Epidermal melanocyte (primary cell): ENCODE results near the gene ARSB.
"Not testable (repeated sequence)": the region's sequence is repeated elsewhere in the genome, so short reads cannot be mapped to it uniquely, and the experiment has no call there.

Experiments
- DNase-seq: peaks from one replicate; pipeline ENCODE4 v3.0.0; 2011; ENCODE audit warnings: low spot score; ENCODE audit not compliant: insufficient read length

The ARSB gene

GRCh38 chr5:78903861-78904260 is 81.2 kb downstream of the ARSB start:
- DNase-seq, result no peak

DNA sequence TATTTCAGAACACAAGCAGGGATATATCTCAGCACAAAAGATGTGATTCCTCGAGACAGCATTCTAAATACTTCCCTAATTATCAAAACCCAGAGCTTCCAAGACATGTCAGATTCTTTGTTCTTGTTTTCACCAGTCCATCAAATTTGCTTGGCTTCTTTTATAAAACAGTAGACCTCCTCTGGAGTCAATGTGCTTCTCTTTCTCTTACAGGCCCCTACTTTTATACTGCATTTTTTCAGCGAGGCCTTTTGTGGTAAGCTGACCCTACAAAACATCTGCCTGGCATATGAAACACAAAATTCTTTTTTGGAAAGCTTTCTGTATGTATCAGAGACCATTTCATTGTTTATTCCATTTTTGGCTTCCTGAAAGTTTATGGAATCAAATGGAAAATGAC is 81.8 kb downstream of the ARSB start:
- DNase-seq, result no peak

DNA sequence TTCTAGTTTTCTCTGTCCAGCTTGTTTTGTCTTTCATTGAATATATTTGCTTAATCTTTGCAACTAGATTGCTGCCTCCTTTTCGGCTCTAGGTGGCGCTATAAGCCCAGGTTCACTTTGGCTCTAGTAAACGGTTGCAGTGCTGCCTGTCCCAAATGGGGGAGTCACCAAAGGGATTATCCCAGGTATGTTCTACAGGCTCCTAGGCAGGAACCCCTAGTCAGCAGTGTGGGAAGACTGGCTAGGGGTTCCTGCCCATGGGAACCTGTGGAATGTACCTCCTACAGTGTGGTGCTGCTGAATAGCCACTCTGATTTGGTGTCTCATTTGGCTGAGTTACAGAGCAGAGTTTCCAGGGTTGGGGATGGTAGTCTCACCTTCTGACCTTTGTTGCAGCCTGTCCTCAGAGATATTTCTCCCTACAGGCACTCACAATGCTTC is 85.2 kb downstream of the ARSB start:
- DNase-seq, result no peak

- DNase-seq, result no peak
Measured at GRCh38 chr5:78896132-78896531, 89.0 kb downstream of the ARSB start.

DNA sequence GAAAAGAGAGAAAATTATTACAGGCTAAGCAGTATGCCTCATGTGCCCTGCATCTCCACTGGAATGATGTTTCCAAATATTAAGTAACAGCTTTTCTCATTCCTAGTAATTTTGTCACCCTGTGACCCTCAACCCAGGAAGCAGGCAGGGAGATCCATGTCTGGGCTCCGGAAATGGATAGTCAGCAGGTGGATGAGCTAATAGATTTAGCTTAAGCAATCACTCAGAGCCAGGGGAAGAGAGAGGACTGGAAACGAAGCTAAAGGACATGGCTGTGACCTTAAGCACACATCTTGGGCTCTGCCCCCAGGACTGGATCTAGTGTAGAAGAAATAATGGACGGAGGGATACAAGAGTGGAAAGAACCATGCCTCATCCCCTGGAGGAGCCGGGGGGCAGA is 89.5 kb downstream of the ARSB start:
- DNase-seq, result no peak

- DNase-seq, result no peak
Measured at GRCh38 chr5:78893940-78894677, 91.0 kb downstream of the ARSB start.

GRCh38 chr5:78890667-78891379 is 94.3 kb downstream of the ARSB start:
- no peak for DNase-seq

- DNase-seq, result no peak
Measured at GRCh38 chr5:78889369-78890140, 95.6 kb downstream of the ARSB start.

- DNase-seq, result no peak
Measured at GRCh38 chr5:78888580-78889368, 96.3 kb downstream of the ARSB start.

- no peak for DNase-seq
Measured at GRCh38 chr5:78887384-78888118, 97.6 kb downstream of the ARSB start.

- DNase-seq, result no peak
Measured at GRCh38 chr5:78886341-78887230, 98.5 kb downstream of the ARSB start.

GRCh38 chr5:78881884-78882283 is 103.2 kb downstream of the ARSB start:
- no peak for DNase-seq

- no peak for DNase-seq
Measured at GRCh38 chr5:78879516-78879915, 105.6 kb downstream of the ARSB start.

- DNase-seq, result not testable (repeated sequence)
Measured at GRCh38 chr5:78866076-78866475, 119.0 kb downstream of the ARSB start.

DNA sequence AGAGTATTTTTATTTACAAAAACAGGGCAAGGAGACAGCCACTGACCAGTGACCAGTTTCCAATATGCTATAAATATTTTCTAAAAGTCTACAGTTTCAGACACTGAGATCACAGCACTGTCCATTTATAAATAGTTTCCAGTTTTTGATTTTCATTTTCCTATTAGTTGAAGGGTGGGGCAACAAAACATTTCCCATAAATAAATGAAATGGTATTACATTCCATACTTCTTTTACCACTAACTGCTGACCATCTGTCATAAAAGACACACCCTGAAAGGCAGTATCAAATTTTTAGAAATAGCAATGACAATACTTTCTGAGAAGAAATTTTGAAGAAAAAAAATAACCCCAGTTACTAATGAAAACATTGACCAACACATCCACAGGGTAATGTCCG is 126.7 kb downstream of the ARSB start:
- DNase-seq, result no peak

GRCh38 chr5:78855026-78855425 is 130.1 kb downstream of the ARSB start:
- DNase-seq, result no peak

- DNase-seq, result not testable (repeated sequence)
Measured at GRCh38 chr5:78851891-78852290, 133.2 kb downstream of the ARSB start.

DNA sequence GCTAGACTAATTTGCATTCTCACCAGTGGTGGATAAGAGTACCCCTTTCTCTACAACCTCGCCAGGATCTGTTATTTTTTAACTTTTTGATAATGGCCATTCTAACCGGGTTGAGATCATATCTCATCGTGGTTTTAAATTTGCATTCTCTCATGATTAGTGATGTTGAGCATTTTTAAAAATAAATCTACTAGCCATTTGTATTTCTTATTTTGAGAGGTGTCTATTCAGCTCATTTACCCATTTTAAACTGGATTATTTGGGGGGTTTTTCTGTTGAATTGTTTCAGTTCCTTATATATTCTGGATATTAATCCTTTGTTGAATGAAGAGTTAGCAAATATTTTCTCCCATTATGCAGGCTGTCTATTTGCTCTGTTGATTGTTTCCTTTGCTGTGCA is 139.6 kb downstream of the ARSB start:
- DNase-seq, result no peak

GRCh38 chr5:78843436-78843835 is 141.7 kb downstream of the ARSB start:
- no peak for DNase-seq

DNA sequence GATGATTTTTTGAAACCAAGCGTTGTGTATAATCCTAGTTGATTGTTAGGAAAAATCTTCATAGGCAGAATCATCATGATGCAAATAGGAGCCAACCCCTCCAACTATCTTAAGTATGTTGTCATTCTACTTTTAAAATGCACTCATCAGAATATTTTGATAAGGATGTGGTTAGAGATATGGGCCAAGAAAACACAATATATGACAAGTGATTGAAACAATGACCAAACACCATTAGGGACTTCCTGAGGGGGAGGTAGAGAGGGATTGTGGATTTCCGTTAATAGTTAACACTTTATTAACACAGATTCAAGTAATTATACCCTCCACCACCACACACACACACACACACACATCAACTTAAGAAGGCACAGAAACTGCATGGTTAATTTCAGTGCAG is 143.3 kb downstream of the ARSB start:
- DNase-seq, result no peak
